K562 (cell line): ENCODE data around the gene PRKG1. TPM values are rescaled to one million over a fixed set of nuclear protein-coding genes. Genes with fewer than 3 reads are reported as not detected.

Experiments used
- ATAC-seq: fragments of 200-7000 bp; cut with Tn5 transposase; 3 replicates; pipeline ENCODE4 v1.9.1; 2020; ENCODE audit warnings: moderate library complexity
- BruUV-seq: library from RNA; stranded (reverse); fragments of 400-500 nt; replicated peaks from 2 replicates; lab custom pipeline; 2021; lab: Mats Ljungman, UMichigan
- CTCF ChIA-PET: fragments of 300-600 bp; formaldehyde crosslinking; extraction: SDS; loops from one replicate; lab custom pipeline; 2021; ENCODE audit warnings: low intra/inter-chr PET ratio; lab: Yijun Ruan, JAX
- POLR2A ChIA-PET: fragments of 300-600, 350-650 bp; sonication (Branson Sonifier 250); formaldehyde crosslinking; extraction: SDS; loops from one replicate; lab custom pipeline; 2021; ENCODE audit warnings: antibody characterized with exemption, inconsistent platforms; lab: Yijun Ruan, JAX
- DNase-seq, 4 experiments: peaks; one replicate each; pipeline versions ENCODE4 v3.0.0 to v3.0.0-alpha.2; 2011 to 2018; ENCODE audit warnings: low spot score in 3 of 4, mixed read lengths in 3 of 4; ENCODE audit errors: extremely low read depth in 1 of 4
- FAIRE-seq: peaks from 2 replicates; lab custom pipeline; 2011; peaks lifted over from hg19 to GRCh38; lab: Jason Lieb, UNC
- H2AFZ ChIP-seq: 2 replicates; pipeline ENCODE4 v1.6.0; 2011; ENCODE audit warnings: low read depth, low read length, control low read depth, inconsistent platforms
- H3K27ac ChIP-seq: fragments of 200-600 bp; 3 replicates; pipeline ENCODE4 v1.8.0; 2011; ENCODE audit warnings: low read depth, mild to moderate bottlenecking, control low read depth, inconsistent platforms, low read length, moderate library complexity, mixed read lengths; ENCODE audit errors: extremely low read depth
- H3K27me3 ChIP-seq, 2 experiments: fragments of 300-600 bp in 1 of 2; 2 replicates in 1 of 2; 3 replicates in 1 of 2; pipeline versions ENCODE4 v1.6.0 to v1.8.0; 2011; ENCODE audit warnings: inconsistent platforms in 2 of 2, low read length in 2 of 2, mild to moderate bottlenecking in 1 of 2, mixed read lengths in 1 of 2, moderate library complexity in 1 of 2; ENCODE audit not compliant: control insufficient read depth in 2 of 2, insufficient read depth in 2 of 2
- H3K36me3 ChIP-seq: fragments of 300-600 bp; 3 replicates; pipeline ENCODE4 v1.8.0; 2011; ENCODE audit warnings: mild to moderate bottlenecking, low read length, inconsistent platforms; ENCODE audit not compliant: control insufficient read depth, insufficient read depth
- H3K4me1 ChIP-seq, 2 experiments: fragments of 200-600 bp in 1 of 2; replicated peaks in 1 of 2; 2 replicates in 1 of 2; 3 replicates in 1 of 2; pipeline versions ENCODE4 v1.5.1 to v1.8.0; 2011; ENCODE audit warnings: inconsistent platforms in 2 of 2, low read length in 2 of 2, mild to moderate bottlenecking in 1 of 2, mixed read lengths in 1 of 2, moderate library complexity in 1 of 2; ENCODE audit not compliant: control insufficient read depth in 2 of 2, insufficient read depth in 2 of 2
- H3K4me2 ChIP-seq: 2 replicates; pipeline ENCODE4 v1.6.1; 2011; ENCODE audit warnings: low read length, control low read depth, inconsistent platforms, mixed read lengths; ENCODE audit not compliant: insufficient read depth
- H3K4me3 ChIP-seq: fragments of 200-600 bp; sonication (generic), shearing (Covaris generic); 2 replicates; pipeline ENCODE4 v1.5.1; 2016; ENCODE audit warnings: control low read depth, inconsistent platforms
- H3K79me2 ChIP-seq: fragments of 200-600 bp; 3 replicates; pipeline ENCODE4 v1.8.0; 2011; ENCODE audit warnings: low read length, inconsistent platforms; ENCODE audit not compliant: control insufficient read depth, insufficient read depth
- H3K9ac ChIP-seq, 2 experiments: 2 replicates each; pipeline versions ENCODE4 v1.6.0 to v1.6.1; 2011; ENCODE audit warnings: low read depth in 2 of 2, low read length in 2 of 2, control low read depth in 1 of 2, inconsistent platforms in 1 of 2, mild to moderate bottlenecking in 1 of 2, mixed read lengths in 1 of 2; ENCODE audit not compliant: insufficient read depth in 1 of 2
- H3K9me1 ChIP-seq: one replicate; pipeline ENCODE4 v1.6.0; 2011; ENCODE audit warnings: inconsistent platforms, mild to moderate bottlenecking, low read length, moderate library complexity; ENCODE audit not compliant: control insufficient read depth, insufficient read depth
- H3K9me3 ChIP-seq: replicated peaks from 2 replicates; pipeline ENCODE4 v1.5.1; 2011; ENCODE audit warnings: low read depth, low read length, inconsistent platforms; ENCODE audit not compliant: control insufficient read depth, insufficient read depth
- H4K20me1 ChIP-seq: replicated peaks from 2 replicates; pipeline ENCODE4 v1.6.1; 2011; ENCODE audit warnings: low read length, inconsistent platforms, mixed read lengths; ENCODE audit not compliant: control insufficient read depth, insufficient read depth
- CTCF ChIP-seq, 3 experiments: IDR thresholded peaks in 2 of 3; conservative IDR thresholded peaks in 1 of 3; 2 replicates each; pipeline ENCODE4 v1.5.1; 2011 to 2012; ENCODE audit warnings: low read length in 3 of 3, mild to moderate bottlenecking in 3 of 3, control low read depth in 2 of 3, improper control_type of control experiment in 1 of 3, inconsistent platforms in 1 of 3, low read depth in 1 of 3, mixed read lengths in 1 of 3, moderate library complexity in 1 of 3; ENCODE audit not compliant: insufficient read depth in 2 of 3
- RAD21 ChIP-seq, 2 experiments: fragments of 250-450 bp in 1 of 2; fragments of 450-650 bp in 1 of 2; sonication (Bioruptor Pico) in 1 of 2; formaldehyde crosslinking in 1 of 2; IDR thresholded peaks in 1 of 2; conservative IDR thresholded peaks in 1 of 2; 2 replicates each; pipeline versions ENCODE4 v1.4.0 to v1.8.0; 2020 to 2022; ENCODE audit warnings: mild to moderate bottlenecking in 2 of 2, moderate library complexity in 1 of 2
- SIN3A ChIP-seq, 2 experiments: fragments of 150-350 bp in 1 of 2; IDR thresholded peaks; 2 replicates each; pipeline ENCODE4 v1.6.1; 2011 to 2016; ENCODE audit warnings: borderline replicate concordance in 2 of 2, low read depth in 2 of 2, low read length in 2 of 2, mild to moderate bottlenecking in 2 of 2, moderate library complexity in 2 of 2; ENCODE audit not compliant: control insufficient read depth in 1 of 2
- WGBS: fragments of 100-300 bp; shearing (Covaris generic); methylation state at CpG from one replicate; pipeline ENCODE4 v1.1.6; 2016; ENCODE audit warnings: low coverage, mixed read lengths; ENCODE audit not compliant: insufficient coverage; ENCODE audit errors: missing lambda C conversion rate; 5-methylcytosine and 5-hydroxymethylcytosine counted together
- in situ Hi-C: fragments of 300-500 bp; cut with MboI; formaldehyde crosslinking; loops from 4 replicates; pipeline ENCODE4 v1.15.0; 2018; ENCODE audit warnings: inconsistent platforms, mixed read lengths
- intact Hi-C: fragments of 100-400 bp; cut with micrococcal nuclease; formaldehyde crosslinking; loops from 2 replicates; pipeline ENCODE4 v1.14.2; 2022
- polyA plus RNA-seq, 8 experiments: library from polyadenylated mRNA; depleted of rRNA in 4 of 8; stranded (reverse) in 5 of 8; unstranded in 3 of 8; fragments of >200 nt; fragmentation: Nextera tagmentation in 2 of 8; fragmentation: Illumina TruSeq in 1 of 8; extraction: Ambion mirVana in 2 of 8; extraction: Trizol in 1 of 8; gene quantifications; 2 replicates each; pipeline versions ENCODE4 v1.2.1 to v1.2.3, GENCODE V29; 2011 to 2014; ENCODE audit warnings: inconsistent platforms in 1 of 8, missing spikeins in 1 of 8
- total RNA-seq, 7 experiments: library from RNA; depleted of rRNA in 6 of 7; stranded (reverse); fragments of >200 nt in 6 of 7; fragmentation: Illumina TruSeq in 2 of 7; extraction: Trizol in 2 of 7; gene quantifications; 2 replicates each; pipeline versions ENCODE4 v1.2.1 to v1.2.3, GENCODE V29; 2011 to 2021; ENCODE audit warnings: low replicate concordance in 1 of 7

Gene PRKG1
- total and polyA plus RNA-seq, 9 of the 15 experiments (the other 6 are each of a cell fraction or from before 2014, with no cell fraction given): 0.22 TPM; not detected in 8

DNA sequence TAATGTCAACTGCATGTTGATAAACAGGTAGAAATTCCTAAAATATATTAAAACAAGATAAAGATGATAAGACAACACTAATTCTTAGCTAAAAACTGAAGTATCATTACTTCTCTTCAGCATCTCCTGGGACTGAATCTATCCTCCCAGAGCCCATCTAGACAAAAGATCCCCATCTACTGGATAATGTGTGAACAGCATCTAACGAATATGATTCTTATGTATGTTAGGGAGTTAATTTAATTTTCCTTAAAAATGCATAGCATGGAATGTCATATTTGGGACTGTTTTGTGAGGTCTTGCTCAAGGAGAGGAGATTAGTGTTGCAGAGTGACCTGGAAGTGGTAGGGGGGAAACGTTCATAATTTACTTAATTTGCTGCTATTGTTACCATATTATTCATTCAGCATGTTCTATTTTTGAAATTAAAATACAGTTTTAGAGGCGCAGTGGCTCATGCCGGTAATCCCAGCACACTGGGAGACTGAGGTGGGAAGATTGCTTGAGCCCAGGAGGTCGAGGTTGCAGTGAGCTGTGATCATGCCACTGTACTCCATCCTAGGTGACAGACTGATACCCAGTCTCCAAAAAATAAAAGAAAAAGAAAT is 930.2 kb downstream of the PRKG1 start:
- TF ChIP-seq RAD21 (CRISPR knock-in tag; conservative IDR thresholded peaks at IDR 0.05 in 1 of 2, IDR thresholded peaks at IDR 0.05 in 1 of 2) (peak in 1 of 2 experiments; percentile 36; a peak in 1 of 4 replicates), SIN3A (IDR thresholded peaks at IDR 0.05; ENCODE audit: borderline replicate concordance in 2 of 2, control insufficient read depth in 1 of 2, low read depth in 2 of 2, low read length in 2 of 2) (no peak), CTCF (IDR thresholded peaks at IDR 0.05 in 2 of 3, conservative IDR thresholded peaks at IDR 0.05 in 1 of 3; ENCODE audit: insufficient read depth in 2 of 3, low read depth in 1 of 3, low read length in 3 of 3) (peak in 1 of 3 experiments; percentile 48; a peak in 2 of 6 replicates)
- TF ChIP-seq, all 486 proteins: peak for 2
- no peaks in the 10 kb centered on the region for H3K27me3 ChIP-seq
- no peak overlapping the region for H3K4me3 ChIP-seq
- H3K4me2 ChIP-seq: no peak overlapping the region
- H3K79me2 ChIP-seq: no peaks in the 10 kb centered on the region
- peak; percentile 9 to 22 (median 15) for DNase-seq
- FAIRE-seq: peak; percentile 52
- H3K9me1 ChIP-seq: no peaks in the 10 kb centered on the region
- no peaks in the 10 kb centered on the region for H3K4me1 ChIP-seq
- intact Hi-C loops: no loop called here
- no peak for ATAC-seq
- ChIA-PET POLR2A (no interaction called here), CTCF (no interaction called here)
- no TSS peak for BruUV-seq
- in situ Hi-C loops: no loop called here
- H3K9me3 ChIP-seq: no peaks in the 10 kb centered on the region
- no peaks in the 10 kb centered on the region for H3K36me3 ChIP-seq
- 1% methylated on average over 5 of the region's 5 CpGs for WGBS
- no peak overlapping the region for H3K9ac ChIP-seq
- no peak overlapping the region for H2AFZ ChIP-seq
- H3K27ac ChIP-seq: no peak overlapping the region
- H4K20me1 ChIP-seq: no peaks in the 10 kb centered on the region
